ENCODE data around the gene CYP27A1. TPM values are rescaled to one million over a fixed set of nuclear protein-coding genes. Genes with fewer than 3 reads are reported as not detected.

CYP27A1 gene
- total and polyA plus RNA-seq, 3 donors from 2014 or later = 30.2 to 62.8 (median 37.2) TPM

DNA sequence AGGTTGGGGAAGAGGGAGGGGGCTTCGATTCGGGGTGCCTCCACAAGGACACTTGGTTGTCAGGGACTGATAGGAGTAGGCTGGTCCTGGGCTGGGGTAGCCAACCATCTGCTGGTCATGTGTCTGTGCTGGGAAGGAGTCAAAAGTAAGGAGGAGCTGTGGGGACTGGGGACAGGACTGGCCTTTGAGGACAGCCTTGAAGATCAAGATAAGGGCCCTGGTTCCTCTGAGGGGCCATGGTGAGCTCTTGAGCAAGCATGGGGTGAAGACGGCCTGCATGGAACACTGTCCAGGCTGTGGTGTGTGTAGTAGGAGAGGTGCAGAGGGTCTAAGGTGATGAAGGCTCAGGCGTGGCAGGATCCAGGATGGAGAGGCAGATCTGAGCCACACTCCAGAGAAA, 1.7 kb downstream of the CYP27A1 start:
- TF ChIP-seq CTCF (IDR thresholded peaks at IDR 0.05) = no peak
- TF ChIP-seq POLR2A (IDR thresholded peaks at IDR 0.05) = no peak
- no peak overlapping the region for H3K4me3 ChIP-seq
- DNase-seq = no peak
- no peaks in the 10 kb centered on the region for H3K27me3 ChIP-seq
- H3K4me1 ChIP-seq = peaks cover 6% of the 10 kb centered on the region
- no peaks in the 10 kb centered on the region for H3K9me3 ChIP-seq
- intact Hi-C loops (cut with DNase I; ENCODE audit: low total_unique reads) = no loop called here
- WGBS, 2 donors = 66 to 67% methylated on average over 4 of the region's 4 CpGs
- no peak overlapping the region for H3K27ac ChIP-seq
- no peaks in the 10 kb centered on the region for H3K36me3 ChIP-seq (ENCODE audit: low read depth, missing control alignments)

- Histone ChIP-seq H3K4me1 (peaks cover 6% of the 10 kb centered on the region), H3K9me3 (no peaks in the 10 kb centered on the region), H3K27ac (no peak overlapping the region), H3K36me3 (ENCODE audit: low read depth, missing control alignments) (no peaks in the 10 kb centered on the region), H3K4me3 (no peak overlapping the region), H3K27me3 (no peaks in the 10 kb centered on the region)
- intact Hi-C loops (cut with DNase I; ENCODE audit: low total_unique reads) = no loop called here
- TF ChIP-seq CTCF (IDR thresholded peaks at IDR 0.05) = no peak
- no peak for TF ChIP-seq POLR2A (IDR thresholded peaks at IDR 0.05)
- DNase-seq = no peak
- WGBS, 2 donors = 38 to 86% methylated on average over 1 of the region's 1 CpG
These were observed 3.2 kb downstream of the CYP27A1 start for GRCh38 chr2:218785103-218785502.

GRCh38 chr2:218786133-218786532, 4.2 kb downstream of the CYP27A1 start:
- peaks cover 2% of the 10 kb centered on the region for H3K4me1 ChIP-seq

GRCh38 chr2:218788529-218789255, 6.7 kb downstream of the CYP27A1 start:
- Histone ChIP-seq H3K27me3 (no peaks in the 10 kb centered on the region), H3K4me1 (no peaks in the 10 kb centered on the region), H3K36me3 (ENCODE audit: low read depth, missing control alignments) (no peaks in the 10 kb centered on the region), H3K4me3 (no peak overlapping the region), H3K9me3 (no peaks in the 10 kb centered on the region), H3K27ac (no peak overlapping the region)
- WGBS, 2 donors = 51 to 68% methylated on average over 2 of the region's 2 CpGs
- intact Hi-C loops (cut with DNase I; ENCODE audit: low total_unique reads) = no loop called here
- no peak for DNase-seq
- TF ChIP-seq POLR2A (IDR thresholded peaks at IDR 0.05) = no peak
- TF ChIP-seq CTCF (IDR thresholded peaks at IDR 0.05) = no peak

More at GRCh38 chr2:218786133-218786532, 4.2 kb downstream of the CYP27A1 start:
- Histone ChIP-seq H3K9me3 (no peaks in the 10 kb centered on the region), H3K27me3 (no peaks in the 10 kb centered on the region), H3K4me3 (no peak overlapping the region), H3K36me3 (ENCODE audit: low read depth, missing control alignments) (no peaks in the 10 kb centered on the region), H3K27ac (no peak overlapping the region)
- 86 to 90% methylated on average over 3 of the region's 3 CpGs for WGBS, 2 donors
- DNase-seq = no peak
- TF ChIP-seq CTCF (IDR thresholded peaks at IDR 0.05) (no peak), POLR2A (IDR thresholded peaks at IDR 0.05) (no peak)
- intact Hi-C loops (cut with DNase I; ENCODE audit: low total_unique reads) = no loop called here

GRCh38 chr2:218792433-218792832, 10.5 kb downstream of the CYP27A1 start:
- no peak for TF ChIP-seq POLR2A (IDR thresholded peaks at IDR 0.05)
- no peak for TF ChIP-seq CTCF (IDR thresholded peaks at IDR 0.05)

More at GRCh38 chr2:218792433-218792832, 10.5 kb downstream of the CYP27A1 start:
- Histone ChIP-seq H3K9me3 (no peaks in the 10 kb centered on the region), H3K4me1 (no peaks in the 10 kb centered on the region), H3K36me3 (ENCODE audit: low read depth, missing control alignments) (no peaks in the 10 kb centered on the region), H3K27me3 (no peaks in the 10 kb centered on the region), H3K4me3 (no peak overlapping the region), H3K27ac (no peak overlapping the region)
- DNase-seq = no peak
- 67 to 84% methylated on average over 1 of the region's 1 CpG for WGBS, 2 donors
- intact Hi-C loops (cut with DNase I; ENCODE audit: low total_unique reads) = no loop called here
